ENCODE measurements around the gene SCIN. TPM values are rescaled to one million over a fixed set of nuclear protein-coding genes. Genes with fewer than 3 reads are reported as not detected.

The SCIN gene
- total RNA-seq, 1 experiment from 2014 or later, result 5.6 TPM

GRCh38 chr7:12623223-12623622 lies 52.7 kb downstream of the SCIN start:
- BruUV-seq (replicated peaks), result no TSS peak

DNA sequence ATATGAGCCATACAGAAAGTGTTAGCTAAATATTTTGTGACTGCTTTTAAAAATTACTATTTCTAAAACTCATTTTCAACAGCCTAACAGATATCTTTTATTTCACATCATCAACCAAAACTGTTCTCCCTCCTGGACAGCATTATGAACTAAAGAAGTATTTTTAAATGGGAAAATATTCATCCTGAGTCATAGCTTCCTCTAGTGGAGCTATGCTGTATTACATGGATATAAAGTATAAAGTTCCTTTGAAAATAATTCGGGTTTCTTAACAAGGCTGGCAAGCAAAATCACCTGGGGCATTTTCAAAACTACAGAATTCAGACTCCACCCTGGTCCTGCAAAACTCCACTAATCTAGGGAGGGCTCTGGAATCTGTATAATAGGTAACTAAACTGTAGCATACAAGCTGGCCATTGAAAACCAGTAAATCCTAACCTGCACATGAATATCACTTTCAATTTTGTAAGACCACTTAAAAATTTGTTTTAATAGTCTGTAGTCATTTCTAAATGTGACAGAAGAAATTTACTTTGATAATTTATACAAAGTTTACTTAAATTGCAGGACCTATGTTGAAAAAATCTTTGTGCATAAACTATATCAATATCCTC lies 53.5 kb downstream of the SCIN start:
- Histone ChIP-seq H3K4me1 (ENCODE audit: control insufficient read depth, insufficient read depth, low read length) (peaks cover 8% of the 10 kb centered on the region; the same call in 1 of the 2 replicates), H3K27ac (ENCODE audit: low read length) (no peak overlapping the region), H3K27me3 (ENCODE audit: control insufficient read depth, insufficient read depth, low read length) (peaks cover 3% of the 10 kb centered on the region; the same call in 1 of the 2 replicates), H3K36me3 (ENCODE audit: control insufficient read depth, insufficient read depth, low read length) (no peaks in the 10 kb centered on the region), H3K9me3 (ENCODE audit: control insufficient read depth, insufficient read depth, low read depth, low read length) (no peaks in the 10 kb centered on the region), H3K4me3 (ENCODE audit: low read depth in 2 of 2, low read length in 2 of 2) (no peak overlapping the region)
- no peak for DNase-seq (ENCODE audit: low read depth, low spot score)
- ChIA-PET CTCF (interaction anchor here (0.9 to 1.2 kb wide), 3 partner anchors 56 to 99 kb away, joined by 3 to 14 read pairs (median 4); no protein-coding TSS in a partner anchor), POLR2A (no interaction called here)
- TF ChIP-seq SIN3A (IDR thresholded peaks at IDR 0.05; ENCODE audit: borderline replicate concordance, insufficient read depth, low read depth, low read length), result no peak
- TF ChIP-seq CTCF (IDR thresholded peaks at IDR 0.05), result peak; percentile 93; the same call in 1 of the 2 replicates
- BruUV-seq (replicated peaks), result no TSS peak
- peak; percentile 73; the same call in 1 of the 2 replicates for ATAC-seq
- in situ Hi-C loops (cut with HindIII; ENCODE audit: low pct_unique_long_range_greater_than_20kb, low sequenced_read_pairs), result no loop called here
- intact Hi-C loops (cut with micrococcal nuclease; ENCODE audit: unreplicated experiment), result loop anchor here (1.0 kb wide), 1 partner anchor 99 kb away; no protein-coding TSS in a partner anchor

More at GRCh38 chr7:12623223-12623622, 52.7 kb downstream of the SCIN start:
- Histone ChIP-seq H3K36me3 (ENCODE audit: control insufficient read depth, insufficient read depth, low read length) (no peaks in the 10 kb centered on the region), H3K9me3 (ENCODE audit: control insufficient read depth, insufficient read depth, low read depth, low read length) (no peaks in the 10 kb centered on the region), H3K27ac (ENCODE audit: low read length) (peak overlapping the region; percentile 31; the same call in 1 of the 2 replicates), H3K4me3 (ENCODE audit: low read depth in 2 of 2, low read length in 2 of 2) (no peak overlapping the region), H3K4me1 (ENCODE audit: control insufficient read depth, insufficient read depth, low read length) (peaks cover 8% of the 10 kb centered on the region; the same call in 1 of the 2 replicates), H3K27me3 (ENCODE audit: control insufficient read depth, insufficient read depth, low read length) (peaks cover 3% of the 10 kb centered on the region; the same call in 1 of the 2 replicates)
- TF ChIP-seq SIN3A (IDR thresholded peaks at IDR 0.05; ENCODE audit: borderline replicate concordance, insufficient read depth, low read depth, low read length) (no peak), CTCF (IDR thresholded peaks at IDR 0.05) (no peak), TCF7L2 (IDR thresholded peaks at IDR 0.05; ENCODE audit: low read depth, low read length) (no peak), POLR2AphosphoS5 (IDR thresholded peaks at IDR 0.05; ENCODE audit: low read depth, low read length) (no peak), REST (IDR thresholded peaks at IDR 0.05; ENCODE audit: insufficient read depth in 1 of 2, low read depth in 2 of 2, low read length in 1 of 2) (no peak)
- ATAC-seq (peak; percentile 62; the same call in 1 of the 2 replicates), DNase-seq (ENCODE audit: low read depth, low spot score) (no peak)
- POLR2A ChIA-PET, result no interaction called here
- intact Hi-C loops (cut with micrococcal nuclease; ENCODE audit: unreplicated experiment), result loop anchor here (1.0 kb wide), 1 partner anchor 98 kb away; no protein-coding TSS in a partner anchor
- CTCF ChIA-PET, result interaction anchor here (0.7 to 2.0 kb wide), 5 partner anchors 12 to 144 kb away, joined by 3 to 17 read pairs (median 4); no protein-coding TSS in a partner anchor
- in situ Hi-C loops (cut with HindIII; ENCODE audit: low pct_unique_long_range_greater_than_20kb, low sequenced_read_pairs), result no loop called here

All from Panc1 (cell line).